ENCODE data around the gene XRCC4. TPM values are rescaled to one million over a fixed set of nuclear protein-coding genes. Genes with fewer than 3 reads are reported as not detected.
A peak's percentile ranks its signal among the peaks of the same experiment; 100 is the strongest.

Gene XRCC4
- total RNA-seq, 1 donor, result 36.5 TPM

DNA sequence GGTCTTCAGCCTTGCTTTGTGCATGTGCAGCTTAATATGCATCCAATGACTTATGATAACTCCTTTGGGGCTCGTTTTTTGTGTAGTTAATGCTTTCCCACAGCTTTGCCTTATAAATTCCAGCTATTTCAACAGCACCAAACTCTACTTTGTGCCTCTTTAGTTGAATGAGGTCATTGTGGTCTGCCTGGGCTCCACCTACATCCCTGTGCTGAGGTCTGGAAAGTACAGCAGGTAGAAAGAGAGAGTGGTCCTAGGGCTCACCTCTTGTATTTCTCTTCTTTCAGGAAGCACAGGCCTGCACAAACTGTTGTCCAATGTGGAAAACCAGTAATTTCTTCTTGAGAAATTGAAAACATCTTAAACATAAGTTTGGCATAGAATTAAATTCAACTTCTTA, 167.2 kb downstream of the XRCC4 start:
- TF ChIP-seq, protein P1, sequence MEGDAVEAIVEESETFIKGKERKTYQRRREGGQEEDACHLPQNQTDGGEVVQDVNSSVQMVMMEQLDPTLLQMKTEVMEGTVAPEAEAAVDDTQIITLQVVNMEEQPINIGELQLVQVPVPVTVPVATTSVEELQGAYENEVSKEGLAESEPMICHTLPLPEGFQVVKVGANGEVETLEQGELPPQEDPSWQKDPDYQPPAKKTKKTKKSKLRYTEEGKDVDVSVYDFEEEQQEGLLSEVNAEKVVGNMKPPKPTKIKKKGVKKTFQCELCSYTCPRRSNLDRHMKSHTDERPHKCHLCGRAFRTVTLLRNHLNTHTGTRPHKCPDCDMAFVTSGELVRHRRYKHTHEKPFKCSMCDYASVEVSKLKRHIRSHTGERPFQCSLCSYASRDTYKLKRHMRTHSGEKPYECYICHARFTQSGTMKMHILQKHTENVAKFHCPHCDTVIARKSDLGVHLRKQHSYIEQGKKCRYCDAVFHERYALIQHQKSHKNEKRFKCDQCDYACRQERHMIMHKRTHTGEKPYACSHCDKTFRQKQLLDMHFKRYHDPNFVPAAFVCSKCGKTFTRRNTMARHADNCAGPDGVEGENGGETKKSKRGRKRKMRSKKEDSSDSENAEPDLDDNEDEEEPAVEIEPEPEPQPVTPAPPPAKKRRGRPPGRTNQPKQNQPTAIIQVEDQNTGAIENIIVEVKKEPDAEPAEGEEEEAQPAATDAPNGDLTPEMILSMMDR (IDR thresholded peaks at IDR 0.05; ENCODE audit: insufficient read depth, low read length), result no peak
- DNase-seq (ENCODE audit: low read depth), result no peak
- H3K4me3 ChIP-seq (ENCODE audit: low read depth, low read length), result no peak overlapping the region

GRCh38 chr5:83245037-83245436, 167.7 kb downstream of the XRCC4 start:
- no peak overlapping the region for H3K4me3 ChIP-seq (ENCODE audit: low read depth, low read length)
- no peak for DNase-seq (ENCODE audit: low read depth)
- TF ChIP-seq, protein P1 (IDR thresholded peaks at IDR 0.05; ENCODE audit: insufficient read depth, low read length), result no peak

DNA sequence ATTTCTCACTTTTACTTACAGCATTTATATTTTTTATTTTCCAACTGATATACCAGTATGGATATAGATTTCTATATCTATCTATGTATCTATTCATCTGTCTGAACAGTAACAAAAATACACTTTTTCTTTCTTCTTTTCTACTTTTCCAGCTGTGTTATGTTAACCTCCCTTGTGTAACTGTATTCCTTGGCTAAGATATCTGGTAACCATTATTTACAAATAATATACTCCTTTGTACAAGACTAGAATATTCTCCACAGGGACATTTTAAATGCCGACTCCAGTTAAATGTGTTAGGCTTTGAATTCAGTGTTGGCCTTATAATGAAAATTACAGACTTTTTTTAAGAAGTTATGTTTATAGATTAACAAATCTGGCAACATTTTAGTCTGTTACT, 168.7 kb downstream of the XRCC4 start:
- no peak for DNase-seq (ENCODE audit: low read depth)

DNA sequence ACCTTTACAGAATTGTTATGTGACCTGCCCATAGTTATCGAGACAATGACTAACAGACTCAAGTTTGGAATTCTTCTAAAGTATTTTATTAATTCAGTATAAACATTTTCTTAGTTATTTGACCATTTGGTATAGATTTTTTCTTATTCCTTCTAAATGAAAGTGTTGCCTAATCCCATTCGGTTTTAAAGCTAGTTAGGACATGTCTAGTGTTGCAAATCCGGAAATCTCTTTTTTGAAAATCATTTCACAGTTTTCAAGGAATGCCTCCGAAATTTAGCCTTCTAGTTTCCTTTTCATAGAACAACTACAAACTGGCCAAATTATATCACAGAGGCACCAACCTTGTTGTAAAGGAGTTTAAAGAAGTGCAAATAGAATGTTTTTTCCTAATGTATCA, 171.8 kb downstream of the XRCC4 start:
- H3K4me3 ChIP-seq (ENCODE audit: low read depth, low read length), result no peak overlapping the region
- TF ChIP-seq, protein P1 (IDR thresholded peaks at IDR 0.05; ENCODE audit: insufficient read depth, low read length), result no peak
- peak; percentile 9 for DNase-seq (ENCODE audit: low read depth)

More for the DNA sequence above, 168.7 kb downstream of the XRCC4 start:
- TF ChIP-seq, protein P1 (IDR thresholded peaks at IDR 0.05; ENCODE audit: insufficient read depth, low read length), result no peak
- H3K4me3 ChIP-seq (ENCODE audit: low read depth, low read length), result no peak overlapping the region

- H3K4me3 ChIP-seq (ENCODE audit: low read depth, low read length), result no peak overlapping the region
- TF ChIP-seq, protein P1 (IDR thresholded peaks at IDR 0.05; ENCODE audit: insufficient read depth, low read length), result no peak
Measured at GRCh38 chr5:83251849-83252248, 174.5 kb downstream of the XRCC4 start.

GRCh38 chr5:83253720-83254119, 176.4 kb downstream of the XRCC4 start:
- H3K4me3 ChIP-seq (ENCODE audit: low read depth, low read length), result no peak overlapping the region
- peak; percentile 22 for DNase-seq (ENCODE audit: low read depth)
- TF ChIP-seq, protein P1 (IDR thresholded peaks at IDR 0.05; ENCODE audit: insufficient read depth, low read length), result no peak

More at GRCh38 chr5:83251849-83252248, 174.5 kb downstream of the XRCC4 start:
- DNase-seq (ENCODE audit: low read depth), result no peak

DNA sequence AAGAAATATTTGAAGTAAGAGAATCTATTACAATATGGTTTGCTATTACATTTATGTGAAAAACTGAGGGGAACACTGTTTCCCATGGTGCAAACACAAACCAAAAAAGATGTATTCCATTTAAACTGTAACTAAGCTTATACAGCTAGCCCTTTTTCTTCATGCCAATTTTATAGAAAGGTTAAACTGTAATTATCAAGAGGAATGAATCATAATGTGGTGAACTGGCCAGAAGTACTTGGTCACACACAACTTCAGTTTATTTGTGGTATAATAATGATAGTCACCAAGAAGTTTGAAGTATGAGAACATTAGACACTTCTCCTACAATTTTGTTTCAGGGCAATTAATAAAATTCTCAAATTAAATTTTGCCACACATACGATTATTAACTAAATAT, 177.9 kb downstream of the XRCC4 start:
- DNase-seq (ENCODE audit: low read depth), result peak; percentile 67
- H3K4me3 ChIP-seq (ENCODE audit: low read depth, low read length), result no peak overlapping the region
- TF ChIP-seq, protein P1 (IDR thresholded peaks at IDR 0.05; ENCODE audit: insufficient read depth, low read length), result no peak

Measured in fibroblast of the aortic adventitia (primary cell).